ENCODE data around the gene ZNF81.

GRCh38 chrX:47902161-47902560, 65.5 kb downstream of the ZNF81 start:
- TF ChIP-seq CTCF (conservative IDR thresholded peaks at IDR 0.05 in 1 of 2, IDR thresholded peaks at IDR 0.05 in 1 of 2; ENCODE audit: extremely low read depth in 1 of 2, insufficient read depth in 1 of 2, low read depth in 1 of 2, low read length in 2 of 2) (no peak), EZH2 (IDR thresholded peaks at IDR 0.05; ENCODE audit: borderline replicate concordance, low read length) (no peak)

Measured in mammary epithelial cell (primary cell).